ENCODE results near the gene KRT38. TPM values are rescaled to one million over a fixed set of nuclear protein-coding genes. Genes with fewer than 3 reads are reported as not detected.
"Not testable (repeated sequence)": the region's sequence is repeated elsewhere in the genome, so short reads cannot be mapped to it uniquely, and the experiment has no call there.

Gene KRT38
- polyA plus RNA-seq, 4 donors, result not detected

DNA sequence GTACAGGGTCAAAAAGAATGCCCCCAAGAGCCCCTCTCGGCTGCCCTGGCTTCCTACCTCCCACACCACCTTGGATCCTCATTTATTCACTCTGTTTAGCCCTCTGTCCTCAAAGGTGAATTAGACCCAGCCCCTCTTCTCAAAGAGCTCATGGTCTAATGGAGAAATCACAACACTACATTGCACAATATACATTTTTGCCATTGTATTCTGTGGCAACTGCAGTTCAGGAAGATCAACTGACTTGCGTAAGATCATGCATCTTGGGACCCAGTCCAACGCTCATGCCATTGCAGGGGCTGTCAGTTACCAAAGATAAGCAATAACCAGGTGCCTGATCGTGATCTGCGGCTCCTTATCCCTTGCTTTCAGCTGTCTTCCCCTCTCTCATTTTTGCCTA lies 1.4 kb downstream of the KRT38 start:
- Histone ChIP-seq H3K36me3 (ENCODE audit: control insufficient read depth in 3 of 3, insufficient read depth in 2 of 3, low read depth in 1 of 3, low read length in 3 of 3) (no peaks in the 10 kb centered on the region), H3K4me1 (ENCODE audit: control insufficient read depth in 3 of 3, insufficient read depth in 2 of 3, low read depth in 1 of 3, low read length in 2 of 3) (no peaks in the 10 kb centered on the region), H3K9me3 (ENCODE audit: control insufficient read depth in 2 of 2, insufficient read depth in 1 of 2, low read depth in 1 of 2, low read length in 1 of 2) (no peaks in the 10 kb centered on the region), H3K4me3 (ENCODE audit: low read depth in 1 of 3, low read length in 3 of 3) (no peak overlapping the region), H3K27me3 (ENCODE audit: control insufficient read depth in 3 of 3, insufficient read depth in 3 of 3, low read length in 3 of 3) (peaks cover 0 to 12% (median 0%) of the 10 kb centered on the region in 3 donors), H3K27ac (ENCODE audit: low read depth in 1 of 3, low read length in 2 of 3) (no peak overlapping the region)
- FAIRE-seq (no peak), DNase-seq (no peak)
- 60 to 66% (median 64%) methylated on average over 5 of the region's 5 CpGs for WGBS, 3 donors

DNA sequence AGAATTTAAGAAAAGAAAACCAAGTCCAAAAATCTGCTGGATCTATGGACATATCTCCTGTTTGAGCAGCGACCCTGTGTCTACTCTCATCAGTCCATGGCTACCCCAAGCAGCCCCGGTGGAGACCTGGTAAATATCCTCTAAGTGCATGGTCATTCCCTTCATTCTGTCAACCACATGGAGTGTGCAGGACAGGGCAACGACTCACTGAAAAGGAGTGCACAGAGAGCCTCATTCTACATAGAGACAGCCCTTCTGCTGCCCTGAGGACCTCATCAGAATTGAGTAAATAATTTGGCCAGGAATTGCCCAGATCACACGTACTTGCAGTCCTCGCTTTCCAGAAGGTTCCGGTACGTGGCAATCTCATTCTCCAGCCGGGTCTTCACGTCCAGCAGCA lies 3.0 kb downstream of the KRT38 start:
- no peak overlapping the region for H3K27ac ChIP-seq (ENCODE audit: low read depth in 1 of 3, low read length in 2 of 3)
- WGBS, 3 donors, result 81 to 91% (median 86%) methylated on average over 9 of the region's 9 CpGs
- H3K9me3 ChIP-seq (ENCODE audit: control insufficient read depth in 2 of 2, insufficient read depth in 1 of 2, low read depth in 1 of 2, low read length in 1 of 2), result no peaks in the 10 kb centered on the region
- H3K36me3 ChIP-seq (ENCODE audit: control insufficient read depth in 3 of 3, insufficient read depth in 2 of 3, low read depth in 1 of 3, low read length in 3 of 3), result no peaks in the 10 kb centered on the region
- DNase-seq (no peak), FAIRE-seq (no peak)
- no peaks in the 10 kb centered on the region for H3K4me1 ChIP-seq (ENCODE audit: control insufficient read depth in 3 of 3, insufficient read depth in 2 of 3, low read depth in 1 of 3, low read length in 2 of 3)
- no peak overlapping the region for H3K4me3 ChIP-seq (ENCODE audit: low read depth in 1 of 3, low read length in 3 of 3)
- H3K27me3 ChIP-seq (ENCODE audit: control insufficient read depth in 3 of 3, insufficient read depth in 3 of 3, low read length in 3 of 3), result peaks cover 0 to 10% (median 0%) of the 10 kb centered on the region in 3 donors

DNA sequence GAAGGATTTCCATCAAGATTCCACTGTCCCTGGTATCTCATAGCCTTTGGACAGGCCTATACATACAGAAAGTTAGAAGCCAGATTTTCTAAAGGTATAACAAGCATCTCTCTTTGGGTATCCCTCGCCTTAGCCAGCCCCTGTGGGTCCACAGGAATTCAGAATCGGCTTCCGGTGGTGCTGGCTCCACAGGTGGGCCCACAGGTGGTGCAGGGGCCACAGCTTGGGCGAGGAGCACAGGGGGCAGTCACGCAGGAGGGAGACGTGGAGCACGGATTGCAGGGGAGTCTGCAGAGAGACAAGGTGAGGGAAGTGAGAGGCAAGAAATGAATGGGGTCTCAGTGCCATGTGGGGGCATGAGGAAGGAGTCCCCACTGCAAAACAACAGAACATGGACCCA lies 3.5 kb downstream of the KRT38 start:
- DNase-seq (no peak), FAIRE-seq (no peak)
- Histone ChIP-seq H3K36me3 (ENCODE audit: control insufficient read depth in 3 of 3, insufficient read depth in 2 of 3, low read depth in 1 of 3, low read length in 3 of 3) (no peaks in the 10 kb centered on the region), H3K27me3 (ENCODE audit: control insufficient read depth in 3 of 3, insufficient read depth in 3 of 3, low read length in 3 of 3) (peaks cover 0 to 10% (median 0%) of the 10 kb centered on the region in 3 donors), H3K27ac (ENCODE audit: low read depth in 1 of 3, low read length in 2 of 3) (no peak overlapping the region), H3K4me3 (ENCODE audit: low read depth in 1 of 3, low read length in 3 of 3) (no peak overlapping the region), H3K9me3 (ENCODE audit: control insufficient read depth in 2 of 2, insufficient read depth in 1 of 2, low read depth in 1 of 2, low read length in 1 of 2) (no peaks in the 10 kb centered on the region), H3K4me1 (ENCODE audit: control insufficient read depth in 3 of 3, insufficient read depth in 2 of 3, low read depth in 1 of 3, low read length in 2 of 3) (no peaks in the 10 kb centered on the region)
- WGBS, 3 donors, result 72 to 86% (median 82%) methylated on average over 7 of the region's 7 CpGs

DNA sequence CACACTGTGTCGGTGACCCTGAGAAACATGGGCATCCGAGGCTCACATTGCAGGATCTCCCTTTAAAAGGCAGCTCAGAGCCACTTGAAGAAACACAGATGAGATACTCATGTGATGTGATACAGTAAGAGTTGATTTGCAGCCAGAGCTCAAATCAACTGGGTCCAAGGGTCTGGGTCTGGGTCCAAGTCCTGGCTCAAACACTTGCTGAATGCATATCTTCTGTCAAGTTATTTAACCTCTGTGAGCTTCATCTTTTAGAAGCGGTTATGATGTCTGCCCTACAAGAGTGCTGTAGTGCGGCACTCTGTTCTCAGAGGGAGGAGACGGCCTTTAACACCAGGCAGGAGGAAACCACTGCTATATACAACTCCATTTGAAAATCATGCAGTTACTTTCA lies 6.4 kb downstream of the KRT38 start:
- H3K4me3 ChIP-seq (ENCODE audit: low read depth in 1 of 3, low read length in 3 of 3), result no peak overlapping the region
- no peaks in the 10 kb centered on the region for H3K36me3 ChIP-seq (ENCODE audit: control insufficient read depth in 3 of 3, insufficient read depth in 2 of 3, low read depth in 1 of 3, low read length in 3 of 3)
- no peaks in the 10 kb centered on the region for H3K4me1 ChIP-seq (ENCODE audit: control insufficient read depth in 3 of 3, insufficient read depth in 2 of 3, low read depth in 1 of 3, low read length in 2 of 3)
- H3K27ac ChIP-seq (ENCODE audit: low read depth in 1 of 3, low read length in 2 of 3), result no peak overlapping the region
- no peak for FAIRE-seq
- H3K27me3 ChIP-seq (ENCODE audit: control insufficient read depth in 3 of 3, insufficient read depth in 3 of 3, low read length in 3 of 3), result peaks cover 0 to 8% (median 2%) of the 10 kb centered on the region in 3 donors
- DNase-seq, result peak; percentile 5 to 32
- no peaks in the 10 kb centered on the region for H3K9me3 ChIP-seq (ENCODE audit: control insufficient read depth in 2 of 2, insufficient read depth in 1 of 2, low read depth in 1 of 2, low read length in 1 of 2)
- WGBS, 3 donors, result 18 to 35% (median 35%) methylated on average over 5 of the region's 5 CpGs

DNA sequence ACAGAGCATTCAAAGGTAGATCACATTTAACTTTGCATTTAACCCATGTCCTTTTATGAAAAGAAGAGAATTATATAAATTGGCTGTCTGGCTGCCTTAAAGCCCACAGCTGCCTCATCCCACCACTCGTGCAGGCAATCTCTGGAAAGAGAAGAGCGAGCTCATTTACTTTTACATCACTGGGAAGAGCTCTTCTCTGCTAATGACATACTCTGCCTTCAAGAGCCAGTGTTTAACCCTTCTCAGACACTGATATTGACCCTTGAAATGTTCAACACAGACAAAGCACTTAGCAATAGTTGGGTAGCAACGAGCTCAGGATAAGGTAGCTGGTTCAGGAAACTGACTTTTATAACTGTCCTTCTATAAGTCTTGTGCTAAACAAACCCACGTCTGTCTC lies 6.8 kb downstream of the KRT38 start:
- peak in 1 of 2 donors; percentile 10 for DNase-seq
- H3K4me3 ChIP-seq (ENCODE audit: low read depth in 1 of 3, low read length in 3 of 3), result no peak overlapping the region
- peaks cover 0 to 8% (median 2%) of the 10 kb centered on the region in 3 donors for H3K27me3 ChIP-seq (ENCODE audit: control insufficient read depth in 3 of 3, insufficient read depth in 3 of 3, low read length in 3 of 3)
- H3K9me3 ChIP-seq (ENCODE audit: control insufficient read depth in 2 of 2, insufficient read depth in 1 of 2, low read depth in 1 of 2, low read length in 1 of 2), result no peaks in the 10 kb centered on the region
- no peak overlapping the region for H3K27ac ChIP-seq (ENCODE audit: low read depth in 1 of 3, low read length in 2 of 3)
- no peaks in the 10 kb centered on the region for H3K36me3 ChIP-seq (ENCODE audit: control insufficient read depth in 3 of 3, insufficient read depth in 2 of 3, low read depth in 1 of 3, low read length in 3 of 3)
- no peaks in the 10 kb centered on the region for H3K4me1 ChIP-seq (ENCODE audit: control insufficient read depth in 3 of 3, insufficient read depth in 2 of 3, low read depth in 1 of 3, low read length in 2 of 3)
- no peak for FAIRE-seq
- WGBS, 3 donors, result 40 to 45% (median 40%) methylated on average over 4 of the region's 4 CpGs

DNA sequence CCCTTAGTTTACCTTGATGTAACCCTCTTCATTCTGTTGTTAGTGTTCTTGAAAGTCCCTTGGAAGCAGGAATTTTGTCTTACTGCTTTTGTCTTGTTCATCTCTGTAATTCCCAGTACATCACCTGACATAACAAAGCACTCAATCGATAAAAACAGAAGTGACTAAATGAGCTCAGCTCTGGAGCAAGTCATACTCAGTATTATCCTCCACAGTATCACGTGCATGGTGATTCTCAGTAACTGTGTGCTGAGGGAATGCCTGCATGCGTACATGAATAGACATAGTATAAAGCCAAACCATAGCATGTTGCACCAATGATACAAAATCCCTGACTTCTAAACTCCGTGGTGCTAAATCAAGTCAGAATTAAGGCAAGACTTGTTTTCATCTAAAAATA lies 7.2 kb downstream of the KRT38 start:
- Histone ChIP-seq H3K27me3 (ENCODE audit: control insufficient read depth in 3 of 3, insufficient read depth in 3 of 3, low read length in 3 of 3) (peaks cover 0 to 8% (median 4%) of the 10 kb centered on the region in 3 donors), H3K4me3 (ENCODE audit: low read depth in 1 of 3, low read length in 3 of 3) (no peak overlapping the region), H3K27ac (ENCODE audit: low read depth in 1 of 3, low read length in 2 of 3) (no peak overlapping the region), H3K36me3 (ENCODE audit: control insufficient read depth in 3 of 3, insufficient read depth in 2 of 3, low read depth in 1 of 3, low read length in 3 of 3) (no peaks in the 10 kb centered on the region), H3K9me3 (ENCODE audit: control insufficient read depth in 2 of 2, insufficient read depth in 1 of 2, low read depth in 1 of 2, low read length in 1 of 2) (no peaks in the 10 kb centered on the region), H3K4me1 (ENCODE audit: control insufficient read depth in 3 of 3, insufficient read depth in 2 of 3, low read depth in 1 of 3, low read length in 2 of 3) (no peaks in the 10 kb centered on the region)
- FAIRE-seq, result no peak
- no peak for DNase-seq
- 56 to 65% (median 56%) methylated on average over 4 of the region's 4 CpGs for WGBS, 3 donors

DNA sequence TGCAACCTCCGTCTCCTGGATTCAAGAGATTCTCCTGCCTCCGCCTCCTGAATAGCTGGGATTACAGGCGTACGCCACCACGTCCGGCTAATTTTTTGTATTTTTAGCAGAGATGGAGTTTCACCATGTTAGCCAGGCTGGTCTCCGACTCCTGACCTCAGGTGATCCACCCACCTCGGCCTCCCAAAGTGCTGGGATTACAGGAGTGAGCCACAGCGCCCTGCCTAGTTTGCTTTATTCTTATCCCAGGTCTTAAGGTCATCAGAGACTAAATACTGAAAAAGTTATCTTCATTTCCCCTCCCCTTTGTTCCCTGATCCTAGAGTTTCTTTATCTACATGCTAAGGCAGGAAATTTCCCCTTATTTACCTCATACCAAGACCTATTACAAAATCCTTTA lies 10.4 kb downstream of the KRT38 start:
- not testable (repeated sequence) for H3K36me3 ChIP-seq (ENCODE audit: control insufficient read depth in 3 of 3, insufficient read depth in 2 of 3, low read depth in 1 of 3, low read length in 3 of 3); H3K4me3 ChIP-seq (ENCODE audit: low read depth in 1 of 3, low read length in 3 of 3); H3K9me3 ChIP-seq (ENCODE audit: control insufficient read depth in 2 of 2, insufficient read depth in 1 of 2, low read depth in 1 of 2, low read length in 1 of 2); DNase-seq; H3K4me1 ChIP-seq (ENCODE audit: control insufficient read depth in 3 of 3, insufficient read depth in 2 of 3, low read depth in 1 of 3, low read length in 2 of 3); FAIRE-seq; H3K27ac ChIP-seq (ENCODE audit: low read depth in 1 of 3, low read length in 2 of 3)
- H3K27me3 ChIP-seq (ENCODE audit: control insufficient read depth in 3 of 3, insufficient read depth in 3 of 3, low read length in 3 of 3), result peaks cover 0 to 11% (median 4%) of the 10 kb centered on the region in 3 donors
- WGBS, 3 donors, result 73 to 78% (median 76%) methylated on average over 9 of the region's 9 CpGs

DNA sequence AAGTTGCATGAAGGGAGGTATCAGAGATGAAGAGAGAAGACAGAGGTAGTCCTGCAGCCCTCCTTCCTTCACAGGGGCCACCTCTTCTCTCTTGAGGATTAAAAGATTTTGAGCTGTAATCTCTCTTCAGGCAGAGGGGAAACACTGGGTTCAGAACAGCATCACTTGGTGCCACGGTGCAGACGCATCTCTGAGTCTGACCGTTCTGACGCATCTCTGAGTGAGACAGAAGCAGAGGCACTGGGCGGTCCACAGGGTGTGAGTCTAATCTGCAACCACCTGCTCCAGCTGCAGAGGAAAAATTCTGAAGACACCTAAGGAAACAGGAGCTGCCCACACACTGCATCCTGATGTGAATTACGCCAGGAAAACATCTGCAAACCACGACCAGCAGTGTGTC lies 11.1 kb downstream of the KRT38 start:
- H3K4me1 ChIP-seq (ENCODE audit: control insufficient read depth in 3 of 3, insufficient read depth in 2 of 3, low read depth in 1 of 3, low read length in 2 of 3), result no peaks in the 10 kb centered on the region
- H3K27me3 ChIP-seq (ENCODE audit: control insufficient read depth in 3 of 3, insufficient read depth in 3 of 3, low read length in 3 of 3), result peaks cover 0 to 8% (median 4%) of the 10 kb centered on the region in 3 donors
- no peaks in the 10 kb centered on the region for H3K36me3 ChIP-seq (ENCODE audit: control insufficient read depth in 3 of 3, insufficient read depth in 2 of 3, low read depth in 1 of 3, low read length in 3 of 3)
- no peak overlapping the region for H3K27ac ChIP-seq (ENCODE audit: low read depth in 1 of 3, low read length in 2 of 3)
- 71 to 74% (median 71%) methylated on average over 7 of the region's 7 CpGs for WGBS, 3 donors
- DNase-seq (no peak), FAIRE-seq (no peak)
- H3K9me3 ChIP-seq (ENCODE audit: control insufficient read depth in 2 of 2, insufficient read depth in 1 of 2, low read depth in 1 of 2, low read length in 1 of 2), result no peaks in the 10 kb centered on the region
- no peak overlapping the region for H3K4me3 ChIP-seq (ENCODE audit: low read depth in 1 of 3, low read length in 3 of 3)

DNA sequence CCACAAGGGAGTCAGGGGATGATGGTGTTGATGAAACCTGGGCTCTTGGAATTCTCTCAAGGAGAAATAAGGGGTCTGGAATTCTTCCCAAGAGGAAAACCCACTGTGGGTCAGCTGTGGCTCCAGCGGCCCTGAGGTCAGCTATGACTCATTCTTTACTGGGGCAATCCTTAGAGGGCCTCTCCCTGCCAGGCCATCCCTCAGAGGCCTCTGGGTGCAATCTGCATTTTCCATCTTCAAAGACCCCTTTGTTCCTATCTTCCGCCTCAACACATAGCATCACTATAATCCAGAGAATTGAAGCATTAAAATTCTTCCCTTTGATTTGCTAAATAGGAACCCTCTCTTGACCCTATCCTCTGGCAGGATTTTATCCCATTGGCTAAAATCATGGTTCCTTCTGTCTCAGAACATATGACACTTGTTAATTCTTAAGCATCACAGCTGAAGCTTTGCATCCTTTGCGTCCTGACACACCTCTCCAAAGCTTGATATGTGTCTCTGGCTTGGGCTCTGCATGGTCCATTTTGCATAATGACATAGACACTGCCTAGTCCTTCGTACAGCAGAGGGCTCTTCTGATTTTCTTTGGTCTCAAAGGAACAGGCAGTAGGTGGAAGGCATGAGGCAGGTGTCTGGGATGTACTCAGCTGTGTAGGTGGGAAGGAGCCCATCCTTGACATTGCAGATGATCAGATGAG lies 12.0 kb downstream of the KRT38 start:
- no peaks in the 10 kb centered on the region for H3K9me3 ChIP-seq (ENCODE audit: control insufficient read depth in 2 of 2, insufficient read depth in 1 of 2, low read depth in 1 of 2, low read length in 1 of 2)
- DNase-seq (no peak), FAIRE-seq (no peak)
- WGBS, 3 donors, result 65 to 69% (median 67%) methylated on average over 4 of the region's 4 CpGs
- no peak overlapping the region for H3K4me3 ChIP-seq (ENCODE audit: low read depth in 1 of 3, low read length in 3 of 3)
- no peaks in the 10 kb centered on the region for H3K4me1 ChIP-seq (ENCODE audit: control insufficient read depth in 3 of 3, insufficient read depth in 2 of 3, low read depth in 1 of 3, low read length in 2 of 3)
- H3K27ac ChIP-seq (ENCODE audit: low read depth in 1 of 3, low read length in 2 of 3), result no peak overlapping the region
- no peaks in the 10 kb centered on the region for H3K36me3 ChIP-seq (ENCODE audit: control insufficient read depth in 3 of 3, insufficient read depth in 2 of 3, low read depth in 1 of 3, low read length in 3 of 3)
- peaks cover 0 to 8% (median 4%) of the 10 kb centered on the region in 3 donors for H3K27me3 ChIP-seq (ENCODE audit: control insufficient read depth in 3 of 3, insufficient read depth in 3 of 3, low read length in 3 of 3)

Measured in small intestine (tissue), 7 donors.